Left lung (tissue), 10 donors: ENCODE measurements around the gene ANXA2. TPM values are rescaled to one million over a fixed set of nuclear protein-coding genes. Genes with fewer than 3 reads are reported as not detected.

Source experiments
- ATAC-seq: fragments of 200-7000 bp; cut with Tn5 transposase; one replicate; pipeline ENCODE4 v1.9.1; 2020; ENCODE audit warnings: moderate library complexity
- DNase-seq, 4 donors: peaks; one replicate each; pipeline ENCODE4 v3.0.0-alpha.2; 2013 to 2020
- H3K27ac ChIP-seq, 2 donors: fragments of 200-600 bp; sonication (generic) in 1 of 2; one replicate each; pipeline versions ENCODE4 v1.5.0 to v1.8.0; 2020 to 2021
- H3K27me3 ChIP-seq, 2 donors: fragments of 200-600 bp; sonication (generic) in 1 of 2; one replicate each; pipeline versions ENCODE4 v1.5.0 to v1.8.0; 2020 to 2021
- H3K36me3 ChIP-seq, 2 donors: fragments of 200-600 bp; sonication (generic) in 1 of 2; one replicate each; pipeline versions ENCODE4 v1.5.0 to v1.8.0; 2020 to 2021
- H3K4me1 ChIP-seq, 2 donors: fragments of 200-600 bp; one replicate each; pipeline ENCODE4 v1.8.0; 2021
- H3K4me3 ChIP-seq, 2 donors: fragments of 200-600 bp; sonication (generic) in 1 of 2; one replicate each; pipeline versions ENCODE4 v1.5.0 to v1.8.0; 2020 to 2021; ENCODE audit warnings: mild to moderate bottlenecking in 1 of 2
- H3K9me3 ChIP-seq, 2 donors: fragments of 200-600 bp; sonication (generic) in 1 of 2; one replicate each; pipeline versions ENCODE4 v1.5.0 to v1.8.0; 2020 to 2021
- CTCF ChIP-seq, 2 donors: fragments of 200-600 bp; sonication (generic) in 1 of 2; IDR thresholded peaks; one replicate each; pipeline versions ENCODE4 v1.5.0 to v1.8.0; 2021; ENCODE audit warnings: antibody characterized with exemption in 2 of 2
- intact Hi-C, 2 donors: fragments of 100-400 bp; cut with DNase I; formaldehyde crosslinking; loops; one replicate each; pipeline versions ENCODE4 v1.11.2 to v1.14.2; 2022
- polyA plus RNA-seq, 6 donors: library from polyadenylated mRNA; unstranded; fragments of 120-200 nt; gene quantifications; one replicate each; pipeline ENCODE4 v1.2.1, GENCODE V29; 2013; ENCODE audit not compliant: insufficient read length in 6 of 6
- total RNA-seq, 2 donors: library from RNA; stranded (reverse); fragmentation: NEBNext Ultra II Directional; extraction: Animal tissue kit (Norgen Biotek cat#: 25700); gene quantifications; one replicate each; pipeline ENCODE4 v1.2.1, GENCODE V29; 2021
- donor health status: DM: no; HTN: yes; CAD: no.
- donor health status: DM: no; HTN: no; CAD: no.

ANXA2 gene
- total and polyA plus RNA-seq, 8 donors, result 521 to 1,593 (median 699) TPM

GRCh38 chr15:60326343-60326742 is 71.4 kb downstream of the ANXA2 start:
- Histone ChIP-seq H3K9me3 (no peaks in the 10 kb centered on the region), H3K4me1 (no peaks in the 10 kb centered on the region), H3K27me3 (peaks cover 33 to 58% of the 10 kb centered on the region in 2 donors), H3K27ac (no peak overlapping the region), H3K36me3 (no peaks in the 10 kb centered on the region), H3K4me3 (no peak overlapping the region)
- DNase-seq (no peak), ATAC-seq (no peak)
- TF ChIP-seq CTCF (IDR thresholded peaks at IDR 0.05), result no peak
- intact Hi-C loops, result loop anchor here in 1 of 2 donors (10.0 kb wide), 2 partner anchors 602 to 632 kb away; no protein-coding TSS in a partner anchor

GRCh38 chr15:60325905-60326304 is 71.9 kb downstream of the ANXA2 start:
- Histone ChIP-seq H3K9me3 (no peaks in the 10 kb centered on the region), H3K27me3 (peaks cover 33 to 58% of the 10 kb centered on the region in 2 donors), H3K36me3 (no peaks in the 10 kb centered on the region), H3K4me1 (no peaks in the 10 kb centered on the region), H3K4me3 (no peak overlapping the region), H3K27ac (no peak overlapping the region)
- no peak for ATAC-seq
- TF ChIP-seq CTCF (IDR thresholded peaks at IDR 0.05), result no peak
- intact Hi-C loops, result loop anchor here in 1 of 2 donors (10.0 kb wide), 2 partner anchors 601 to 631 kb away; no protein-coding TSS in a partner anchor
- no peak for DNase-seq

- no peak overlapping the region for H3K4me3 ChIP-seq
- H3K4me1 ChIP-seq, result no peaks in the 10 kb centered on the region
- ATAC-seq (no peak), DNase-seq (no peak)
- H3K9me3 ChIP-seq, result no peaks in the 10 kb centered on the region
- no peaks in the 10 kb centered on the region for H3K36me3 ChIP-seq
- intact Hi-C loops, result loop anchor here in 1 of 2 donors (10.0 kb wide), 2 partner anchors 600 to 630 kb away; no protein-coding TSS in a partner anchor
- H3K27me3 ChIP-seq, result peaks cover 33 to 58% of the 10 kb centered on the region in 2 donors
- TF ChIP-seq CTCF (IDR thresholded peaks at IDR 0.05), result no peak
- no peak overlapping the region for H3K27ac ChIP-seq
These were observed 72.9 kb downstream of the ANXA2 start for GRCh38 chr15:60324706-60325438.

GRCh38 chr15:60323322-60323721 is 74.5 kb downstream of the ANXA2 start:
- no peak for TF ChIP-seq CTCF (IDR thresholded peaks at IDR 0.05)
- intact Hi-C loops, result loop anchor here in 1 of 2 donors (10.0 kb wide), 2 partner anchors 599 to 629 kb away; no protein-coding TSS in a partner anchor
- no peak for ATAC-seq

GRCh38 chr15:60320365-60320764 is 77.4 kb downstream of the ANXA2 start:
- H3K27ac ChIP-seq, result no peak overlapping the region
- DNase-seq (no peak), ATAC-seq (no peak)
- H3K4me1 ChIP-seq, result no peaks in the 10 kb centered on the region
- no peaks in the 10 kb centered on the region for H3K9me3 ChIP-seq
- peaks cover 12 to 22% of the 10 kb centered on the region in 2 donors for H3K27me3 ChIP-seq
- no peak for TF ChIP-seq CTCF (IDR thresholded peaks at IDR 0.05)
- H3K4me3 ChIP-seq, result no peak overlapping the region
- H3K36me3 ChIP-seq, result no peaks in the 10 kb centered on the region
- intact Hi-C loops, result loop anchor here in 1 of 2 donors (10.0 kb wide), 2 partner anchors 596 to 626 kb away; no protein-coding TSS in a partner anchor

More at GRCh38 chr15:60323322-60323721, 74.5 kb downstream of the ANXA2 start:
- Histone ChIP-seq H3K27ac (no peak overlapping the region), H3K27me3 (peaks cover 33 to 50% of the 10 kb centered on the region in 2 donors), H3K9me3 (no peaks in the 10 kb centered on the region), H3K36me3 (no peaks in the 10 kb centered on the region), H3K4me1 (no peaks in the 10 kb centered on the region), H3K4me3 (no peak overlapping the region)
- DNase-seq, result no peak
